ENCODE results near the gene GSTA5. TPM values are rescaled to one million over a fixed set of nuclear protein-coding genes. Genes with fewer than 3 reads are reported as not detected.
"Not testable (repeated sequence)": the region's sequence is repeated elsewhere in the genome, so short reads cannot be mapped to it uniquely, and the experiment has no call there.

Gene GSTA5
- total RNA-seq, 2 donors from 2014 or later: not detected

DNA sequence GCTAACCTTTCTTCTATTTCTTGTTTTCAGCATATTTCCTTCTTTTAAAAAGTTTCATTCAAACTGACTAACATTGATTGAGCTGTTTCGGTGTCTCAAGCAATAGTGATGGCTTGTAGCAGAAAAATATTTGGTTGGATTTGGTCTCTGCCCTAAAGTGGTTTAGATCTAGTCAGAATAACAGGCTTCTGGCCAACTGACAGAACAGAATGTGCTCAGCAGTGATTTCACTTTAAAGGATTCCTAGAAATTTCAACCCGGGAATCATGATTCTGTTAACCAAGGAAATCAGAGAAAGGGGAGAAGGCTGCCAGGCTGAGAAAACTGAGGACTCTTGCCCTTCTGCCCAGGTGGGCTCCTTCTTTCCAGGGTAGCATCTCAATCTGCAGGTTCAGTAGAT lies 20.4 kb downstream of the GSTA5 start:
- 69% methylated on average over 2 of the region's 2 CpGs for WGBS
- Histone ChIP-seq H3K9me3 (no peaks in the 10 kb centered on the region), H3K27ac (no peak overlapping the region), H3K4me1 (replicated peaks) (no peaks in the 10 kb centered on the region), H3K36me3 (no peaks in the 10 kb centered on the region), H3K4me3 (no peak overlapping the region), H3K27me3 (replicated peaks; ENCODE audit: insufficient read depth) (no peaks in the 10 kb centered on the region)
- no peak for TF ChIP-seq POLR2A (IDR thresholded peaks at IDR 0.05)
- no peak for TF ChIP-seq POLR2AphosphoS5 (IDR thresholded peaks at IDR 0.05)
- TF ChIP-seq, protein P1, sequence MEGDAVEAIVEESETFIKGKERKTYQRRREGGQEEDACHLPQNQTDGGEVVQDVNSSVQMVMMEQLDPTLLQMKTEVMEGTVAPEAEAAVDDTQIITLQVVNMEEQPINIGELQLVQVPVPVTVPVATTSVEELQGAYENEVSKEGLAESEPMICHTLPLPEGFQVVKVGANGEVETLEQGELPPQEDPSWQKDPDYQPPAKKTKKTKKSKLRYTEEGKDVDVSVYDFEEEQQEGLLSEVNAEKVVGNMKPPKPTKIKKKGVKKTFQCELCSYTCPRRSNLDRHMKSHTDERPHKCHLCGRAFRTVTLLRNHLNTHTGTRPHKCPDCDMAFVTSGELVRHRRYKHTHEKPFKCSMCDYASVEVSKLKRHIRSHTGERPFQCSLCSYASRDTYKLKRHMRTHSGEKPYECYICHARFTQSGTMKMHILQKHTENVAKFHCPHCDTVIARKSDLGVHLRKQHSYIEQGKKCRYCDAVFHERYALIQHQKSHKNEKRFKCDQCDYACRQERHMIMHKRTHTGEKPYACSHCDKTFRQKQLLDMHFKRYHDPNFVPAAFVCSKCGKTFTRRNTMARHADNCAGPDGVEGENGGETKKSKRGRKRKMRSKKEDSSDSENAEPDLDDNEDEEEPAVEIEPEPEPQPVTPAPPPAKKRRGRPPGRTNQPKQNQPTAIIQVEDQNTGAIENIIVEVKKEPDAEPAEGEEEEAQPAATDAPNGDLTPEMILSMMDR (IDR thresholded peaks at IDR 0.05): no peak
- intact Hi-C loops (cut with DNase I): no loop called here
- DNase-seq (ENCODE audit: low spot score): no peak

DNA sequence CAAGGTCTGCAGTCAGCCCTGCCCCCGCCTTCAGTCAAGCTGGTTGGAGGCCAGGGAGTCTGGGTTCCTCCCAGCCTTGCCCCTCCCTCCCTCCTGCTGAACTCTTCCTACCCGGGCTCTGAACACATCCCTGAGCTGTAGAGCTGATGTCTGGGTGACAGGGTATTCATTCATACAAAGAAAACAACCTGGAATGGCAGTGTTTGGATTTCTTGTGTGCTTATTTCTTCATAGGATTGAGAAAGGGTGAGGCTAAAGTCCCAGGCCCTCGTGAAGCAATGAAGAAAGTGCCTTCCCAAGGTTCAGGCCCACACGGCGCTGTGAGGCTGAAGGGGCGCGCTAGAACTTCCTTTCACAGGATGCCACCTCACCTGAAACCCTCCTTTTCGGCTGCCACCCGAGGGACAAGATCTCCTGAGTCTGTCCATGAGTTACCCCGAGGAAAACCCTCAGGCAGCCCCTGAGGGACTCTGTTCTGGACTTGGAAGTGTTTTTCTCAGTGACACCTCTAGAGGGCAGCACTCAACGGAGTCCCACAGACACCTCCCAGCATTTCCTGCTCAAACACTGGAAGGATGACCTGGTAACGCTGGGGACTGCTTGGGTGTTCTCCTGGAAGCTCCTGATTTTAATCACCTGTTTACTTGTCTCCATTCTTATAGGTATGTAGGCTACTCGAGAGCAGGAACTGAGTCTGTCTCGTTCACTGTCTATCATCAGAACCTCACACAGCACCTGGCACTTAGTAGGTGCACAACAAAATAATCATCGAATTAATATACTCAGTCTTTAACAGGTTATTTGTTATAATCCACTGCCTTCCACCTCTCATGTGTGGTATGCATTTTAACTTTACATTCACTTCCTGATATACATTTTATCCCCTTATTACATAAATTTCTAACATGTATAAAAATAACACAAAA lies 25.2 kb downstream of the GSTA5 start:
- H3K4me3 ChIP-seq: no peak overlapping the region
- H3K27me3 ChIP-seq (replicated peaks; ENCODE audit: insufficient read depth): no peaks in the 10 kb centered on the region
- WGBS: 45% methylated on average over 15 of the region's 15 CpGs
- H3K9me3 ChIP-seq: no peaks in the 10 kb centered on the region
- TF ChIP-seq, protein P1 (IDR thresholded peaks at IDR 0.05): peak; percentile 16 to 50 (median 40)
- TF ChIP-seq POLR2AphosphoS5 (IDR thresholded peaks at IDR 0.05): no peak
- intact Hi-C loops (cut with DNase I): no loop called here
- no peaks in the 10 kb centered on the region for H3K36me3 ChIP-seq
- peak; percentile 26 for DNase-seq (ENCODE audit: low spot score)
- no peak overlapping the region for H3K27ac ChIP-seq
- no peaks in the 10 kb centered on the region for H3K4me1 ChIP-seq (replicated peaks)

DNA sequence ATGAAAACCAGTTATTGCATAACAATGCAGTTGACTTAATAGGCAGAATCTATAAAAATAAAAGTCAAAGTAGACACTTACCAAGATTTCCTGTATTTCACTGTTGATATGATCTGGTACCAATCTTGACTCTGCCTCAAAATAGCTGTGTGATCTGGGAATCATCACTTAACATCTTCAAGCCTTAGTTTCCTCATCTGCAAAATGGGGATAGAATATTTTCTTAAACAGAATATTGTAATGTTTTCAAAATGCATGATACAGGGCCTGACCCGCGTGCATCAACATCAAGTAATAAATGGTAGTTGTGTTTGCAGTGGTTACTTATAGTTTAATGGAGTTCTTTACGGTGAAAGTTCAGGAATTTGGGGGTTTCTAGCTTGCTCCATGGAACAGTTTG lies 26.1 kb downstream of the GSTA5 start:
- intact Hi-C loops (cut with DNase I); H3K9me3 ChIP-seq; DNase-seq (ENCODE audit: low spot score); H3K4me1 ChIP-seq (replicated peaks); H3K27me3 ChIP-seq (replicated peaks; ENCODE audit: insufficient read depth); H3K4me3 ChIP-seq; H3K36me3 ChIP-seq; H3K27ac ChIP-seq: not testable (repeated sequence)
- 75% methylated on average over 3 of the region's 3 CpGs for WGBS

DNA sequence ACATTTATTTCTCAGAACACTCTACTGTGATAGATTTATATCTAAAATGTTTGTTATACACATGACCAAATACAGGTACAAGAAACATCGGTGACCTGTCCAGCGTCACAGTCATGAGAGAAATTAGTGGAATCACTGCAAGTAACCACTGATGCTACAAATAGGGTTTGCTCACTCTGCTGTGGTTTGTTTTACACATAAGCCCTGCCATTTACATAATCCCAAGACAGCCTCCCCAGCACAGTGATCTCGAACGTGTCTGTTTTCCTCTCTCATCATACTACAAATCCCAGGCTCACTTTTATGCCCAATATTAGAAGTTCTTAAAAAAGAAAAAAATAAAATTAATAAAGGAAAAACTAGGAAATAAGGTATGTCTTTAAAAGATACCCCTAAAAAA lies 30.8 kb downstream of the GSTA5 start:
- H3K27me3 ChIP-seq (replicated peaks; ENCODE audit: insufficient read depth); intact Hi-C loops (cut with DNase I); H3K27ac ChIP-seq; H3K36me3 ChIP-seq; H3K9me3 ChIP-seq; H3K4me3 ChIP-seq; DNase-seq (ENCODE audit: low spot score); H3K4me1 ChIP-seq (replicated peaks): not testable (repeated sequence)
- 79% methylated on average over 4 of the region's 4 CpGs for WGBS

DNA sequence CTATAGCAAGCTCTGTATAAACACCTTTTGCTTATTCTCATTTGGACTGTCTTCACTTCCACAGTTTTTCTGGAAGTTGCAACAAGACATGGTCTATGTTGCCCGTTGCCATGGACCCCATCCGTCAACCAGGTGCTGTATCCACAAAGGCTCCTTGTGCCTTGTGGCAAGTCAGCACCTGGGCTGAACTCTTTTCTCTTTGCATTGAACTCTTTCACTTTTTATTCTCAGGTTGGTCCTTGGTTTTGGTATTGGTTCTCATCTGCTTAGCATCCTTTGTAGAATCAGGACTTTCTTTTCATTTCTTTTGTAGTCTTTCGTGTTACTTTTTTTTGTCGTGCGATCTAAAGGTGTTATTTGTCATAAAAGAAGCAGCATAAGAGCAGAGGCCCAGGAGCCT lies 32.0 kb downstream of the GSTA5 start:
- 82% methylated on average over 5 of the region's 5 CpGs for WGBS
- TF ChIP-seq POLR2A (IDR thresholded peaks at IDR 0.05) (no peak), POLR2AphosphoS5 (IDR thresholded peaks at IDR 0.05) (no peak)
- TF ChIP-seq, protein P1 (IDR thresholded peaks at IDR 0.05): no peak
- Histone ChIP-seq H3K4me1 (replicated peaks) (no peaks in the 10 kb centered on the region), H3K4me3 (no peak overlapping the region), H3K27ac (no peak overlapping the region), H3K9me3 (no peaks in the 10 kb centered on the region), H3K36me3 (no peaks in the 10 kb centered on the region), H3K27me3 (replicated peaks; ENCODE audit: insufficient read depth) (no peaks in the 10 kb centered on the region)
- intact Hi-C loops (cut with DNase I): no loop called here
- no peak for DNase-seq (ENCODE audit: low spot score)

DNA sequence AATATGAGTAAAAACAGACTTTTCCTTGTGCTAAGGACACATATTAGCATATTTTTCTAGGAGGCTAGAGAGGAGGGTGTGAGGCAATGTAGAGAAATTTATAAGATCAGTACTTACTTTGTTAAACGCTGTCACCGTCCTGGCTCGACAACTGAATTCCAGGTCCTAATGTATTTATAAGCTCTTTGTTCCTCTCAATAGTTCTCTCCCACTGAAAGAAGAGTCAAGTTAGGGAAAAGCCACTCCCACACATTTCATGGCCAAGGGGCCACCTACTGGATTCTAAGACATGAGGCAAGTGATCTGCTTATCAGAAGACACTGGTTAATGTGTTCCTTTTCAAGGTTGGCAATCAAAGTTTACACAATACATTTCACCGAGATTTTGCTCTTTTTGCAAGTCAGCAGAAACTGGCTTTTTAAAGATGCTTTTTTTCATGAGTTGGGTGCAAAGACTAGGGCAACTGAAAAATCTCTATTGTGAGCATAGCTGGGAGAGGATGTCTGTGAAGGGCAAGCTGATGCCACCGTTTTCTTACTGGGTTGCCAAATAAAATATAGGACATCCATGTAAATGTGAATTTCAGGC lies 36.9 kb downstream of the GSTA5 start, which contains the start of gene GSTA1:
GSTA1 (minus strand) TSS at position 149 of the 588 bp plus-strand sequence. CDS start 4,549 bp downstream, outside the sequence.
- H3K4me1 ChIP-seq (replicated peaks); H3K36me3 ChIP-seq; intact Hi-C loops (cut with DNase I); H3K9me3 ChIP-seq; H3K27me3 ChIP-seq (replicated peaks; ENCODE audit: insufficient read depth); H3K27ac ChIP-seq; H3K4me3 ChIP-seq; DNase-seq (ENCODE audit: low spot score): not testable (repeated sequence)
- WGBS: 29% methylated on average over 5 of the region's 5 CpGs
